ENCODE data around the gene MSI2. TPM values are rescaled to one million over a fixed set of nuclear protein-coding genes. Genes with fewer than 3 reads are reported as not detected.

Gene MSI2
- total RNA-seq, 1 donor from 2014 or later = 33.8 TPM

DNA sequence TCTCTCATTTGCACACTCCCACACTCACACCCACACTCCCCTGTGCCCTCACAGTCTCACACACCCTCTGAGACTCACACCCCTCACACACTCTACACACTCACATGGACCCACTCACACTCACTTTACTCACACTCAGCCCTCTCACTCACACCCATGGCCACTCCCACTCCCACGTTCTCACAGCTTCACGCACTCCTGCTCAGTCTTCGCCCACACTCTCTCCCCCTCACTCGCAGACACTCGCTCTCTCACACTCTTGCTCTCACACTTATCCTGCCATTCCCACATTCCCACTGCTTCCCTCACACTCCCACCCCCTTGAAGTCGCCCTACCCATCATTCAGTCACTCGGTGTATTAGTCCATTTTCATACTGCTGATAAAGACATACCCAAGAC lies 440.9 kb downstream of the MSI2 start:
- H3K36me3 ChIP-seq (ENCODE audit: control insufficient read depth, insufficient read depth, low read length) = no peaks in the 10 kb centered on the region
- H3K27me3 ChIP-seq (ENCODE audit: control insufficient read depth, insufficient read depth, low read length) = peaks cover 9% of the 10 kb centered on the region
- DNase-seq (ENCODE audit: low read depth) = no peak
- TF ChIP-seq, protein P1, sequence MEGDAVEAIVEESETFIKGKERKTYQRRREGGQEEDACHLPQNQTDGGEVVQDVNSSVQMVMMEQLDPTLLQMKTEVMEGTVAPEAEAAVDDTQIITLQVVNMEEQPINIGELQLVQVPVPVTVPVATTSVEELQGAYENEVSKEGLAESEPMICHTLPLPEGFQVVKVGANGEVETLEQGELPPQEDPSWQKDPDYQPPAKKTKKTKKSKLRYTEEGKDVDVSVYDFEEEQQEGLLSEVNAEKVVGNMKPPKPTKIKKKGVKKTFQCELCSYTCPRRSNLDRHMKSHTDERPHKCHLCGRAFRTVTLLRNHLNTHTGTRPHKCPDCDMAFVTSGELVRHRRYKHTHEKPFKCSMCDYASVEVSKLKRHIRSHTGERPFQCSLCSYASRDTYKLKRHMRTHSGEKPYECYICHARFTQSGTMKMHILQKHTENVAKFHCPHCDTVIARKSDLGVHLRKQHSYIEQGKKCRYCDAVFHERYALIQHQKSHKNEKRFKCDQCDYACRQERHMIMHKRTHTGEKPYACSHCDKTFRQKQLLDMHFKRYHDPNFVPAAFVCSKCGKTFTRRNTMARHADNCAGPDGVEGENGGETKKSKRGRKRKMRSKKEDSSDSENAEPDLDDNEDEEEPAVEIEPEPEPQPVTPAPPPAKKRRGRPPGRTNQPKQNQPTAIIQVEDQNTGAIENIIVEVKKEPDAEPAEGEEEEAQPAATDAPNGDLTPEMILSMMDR (IDR thresholded peaks at IDR 0.05; ENCODE audit: insufficient read depth, low read length, poor library complexity, severe bottlenecking) = no peak
- no peak overlapping the region for H3K4me3 ChIP-seq (ENCODE audit: low read depth, low read length)

DNA sequence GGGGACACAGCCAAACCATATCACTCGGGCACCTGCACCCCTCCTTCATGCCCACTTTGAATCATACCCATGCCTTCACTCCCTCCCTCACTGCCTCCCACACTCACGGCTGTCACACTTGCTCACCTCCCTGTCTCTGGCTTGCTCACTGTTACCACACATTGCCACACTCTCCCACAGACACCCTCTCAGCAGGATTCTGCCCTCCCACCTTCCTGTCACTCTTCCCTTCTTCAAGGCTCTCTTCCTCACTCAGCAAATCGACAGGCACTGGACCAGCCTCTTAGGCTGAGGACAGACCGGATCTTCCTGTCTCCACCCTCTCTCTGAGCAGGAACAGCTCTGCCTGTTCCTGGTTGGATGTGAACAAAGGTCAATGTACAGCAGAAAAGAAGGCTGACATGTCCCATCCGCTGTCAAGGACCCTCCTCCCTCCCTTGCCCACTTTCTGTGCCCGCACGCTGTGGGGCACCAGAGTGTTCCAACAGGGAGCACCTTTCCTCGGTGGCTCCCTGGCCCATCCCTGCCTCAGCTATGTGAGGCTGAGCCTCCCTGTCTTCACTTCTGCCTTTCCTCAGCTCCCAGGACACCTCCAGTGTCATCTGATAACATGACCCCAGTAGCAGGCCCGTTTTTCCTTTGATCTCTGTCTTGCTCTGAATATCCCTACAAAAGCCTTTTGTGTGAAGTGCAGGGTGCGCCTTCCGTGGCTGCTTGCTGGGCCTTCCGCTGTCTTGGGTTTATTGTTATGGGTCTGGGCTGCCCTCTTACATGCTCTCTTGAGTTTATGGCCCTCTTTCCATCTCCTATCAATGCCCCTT lies 441.8 kb downstream of the MSI2 start:
- Histone ChIP-seq H3K36me3 (ENCODE audit: control insufficient read depth, insufficient read depth, low read length) (no peaks in the 10 kb centered on the region), H3K27me3 (ENCODE audit: control insufficient read depth, insufficient read depth, low read length) (peaks cover 9% of the 10 kb centered on the region), H3K4me3 (ENCODE audit: low read depth, low read length) (no peak overlapping the region)
- DNase-seq (ENCODE audit: low read depth) = no peak
- TF ChIP-seq, protein P1 (IDR thresholded peaks at IDR 0.05; ENCODE audit: insufficient read depth, low read length, poor library complexity, severe bottlenecking) = no peak

- peaks cover 9% of the 10 kb centered on the region for H3K27me3 ChIP-seq (ENCODE audit: control insufficient read depth, insufficient read depth, low read length)
- no peak for DNase-seq (ENCODE audit: low read depth)
- no peak overlapping the region for H3K4me3 ChIP-seq (ENCODE audit: low read depth, low read length)
- no peaks in the 10 kb centered on the region for H3K36me3 ChIP-seq (ENCODE audit: control insufficient read depth, insufficient read depth, low read length)
- TF ChIP-seq, protein P1 (IDR thresholded peaks at IDR 0.05; ENCODE audit: insufficient read depth, low read length, poor library complexity, severe bottlenecking) = no peak
These were observed 443.5 kb downstream of the MSI2 start for GRCh38 chr17:57699751-57700219.

DNA sequence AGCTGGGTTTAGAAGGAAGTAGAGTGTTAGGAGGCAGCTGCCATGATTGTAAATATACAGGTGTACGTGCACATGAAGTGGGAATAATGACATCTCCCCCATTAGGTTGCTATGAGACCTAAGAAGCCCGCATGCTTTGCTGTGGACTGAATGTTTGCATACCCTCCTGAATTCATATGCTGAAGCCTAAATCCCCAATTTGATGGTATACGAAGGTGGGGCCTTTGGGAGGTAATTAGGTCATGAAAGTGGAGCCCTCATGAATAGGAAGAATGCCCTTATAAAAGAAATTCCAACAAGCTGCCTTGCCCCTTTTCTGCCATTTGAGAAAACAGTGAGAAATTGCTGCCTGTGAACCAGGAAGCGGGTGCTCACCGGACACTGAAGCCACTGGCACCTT lies 444.8 kb downstream of the MSI2 start:
- TF ChIP-seq, protein P1 (IDR thresholded peaks at IDR 0.05; ENCODE audit: insufficient read depth, low read length, poor library complexity, severe bottlenecking) = no peak
- Histone ChIP-seq H3K36me3 (ENCODE audit: control insufficient read depth, insufficient read depth, low read length) (no peaks in the 10 kb centered on the region), H3K27me3 (ENCODE audit: control insufficient read depth, insufficient read depth, low read length) (peaks cover 10% of the 10 kb centered on the region), H3K4me3 (ENCODE audit: low read depth, low read length) (no peak overlapping the region)
- no peak for DNase-seq (ENCODE audit: low read depth)

GRCh38 chr17:57703273-57703672 lies 446.9 kb downstream of the MSI2 start:
- no peak for DNase-seq (ENCODE audit: low read depth)
- H3K36me3 ChIP-seq (ENCODE audit: control insufficient read depth, insufficient read depth, low read length) = no peaks in the 10 kb centered on the region
- H3K4me3 ChIP-seq (ENCODE audit: low read depth, low read length) = no peak overlapping the region
- H3K27me3 ChIP-seq (ENCODE audit: control insufficient read depth, insufficient read depth, low read length) = peaks cover 25% of the 10 kb centered on the region
- TF ChIP-seq, protein P1 (IDR thresholded peaks at IDR 0.05; ENCODE audit: insufficient read depth, low read length, poor library complexity, severe bottlenecking) = no peak
